GM21723 (cell line): Measurements from ENCODE around the gene DEPP1.

Experiments
- ATAC-seq: cut with Tn5 transposase; IDR thresholded peaks from one replicate; pipeline ENCODE4 v1.9.1; 2021; ENCODE audit warnings: mild to moderate bottlenecking, moderate library complexity; ENCODE audit not compliant: unreplicated experiment

DEPP1 gene

GRCh38 chr10:44980309-44981171 lies 1.9 kb upstream of the DEPP1 start:
- peak; percentile 29 for ATAC-seq

- no peak for ATAC-seq
Observed at GRCh38 chr10:44979281-44980191, 927 bp upstream of the DEPP1 start.

GRCh38 chr10:44978213-44978569 lies 418 bp downstream of the DEPP1 start:
- ATAC-seq, result no peak

- no peak for ATAC-seq
Observed at GRCh38 chr10:44977287-44978212, 1.1 kb downstream of the DEPP1 start.

GRCh38 chr10:44976352-44977198 lies 2.0 kb downstream of the DEPP1 start:
- ATAC-seq, result no peak

GRCh38 chr10:44975431-44976331 lies 2.9 kb downstream of the DEPP1 start:
- no peak for ATAC-seq

GRCh38 chr10:44974628-44975430 lies 3.8 kb downstream of the DEPP1 start:
- peak; percentile 68 for ATAC-seq

GRCh38 chr10:44974082-44974627 lies 4.5 kb downstream of the DEPP1 start:
- peak; percentile 0 for ATAC-seq

- ATAC-seq, result no peak
Observed at GRCh38 chr10:44973323-44974081, 5.1 kb downstream of the DEPP1 start.

- no peak for ATAC-seq
Observed at GRCh38 chr10:44972874-44973306, 5.7 kb downstream of the DEPP1 start.

- no peak for ATAC-seq
Observed at GRCh38 chr10:44971935-44972757, 6.5 kb downstream of the DEPP1 start.

- no peak for ATAC-seq
Observed at GRCh38 chr10:44971434-44971833, 7.2 kb downstream of the DEPP1 start.

- ATAC-seq, result no peak
Observed at GRCh38 chr10:44970812-44971395, 7.7 kb downstream of the DEPP1 start.

- ATAC-seq, result no peak
Observed at GRCh38 chr10:44969854-44970253, 8.8 kb downstream of the DEPP1 start.

- ATAC-seq, result no peak
Observed at GRCh38 chr10:44968500-44969400, 9.9 kb downstream of the DEPP1 start.
